Stimulated activated CD4-positive, alpha-beta T cell treated with anti-CD3 and anti-CD28 coated beads, Interleukin-1b, Interleukin-23, amount 100 ng/mL, for 1 hour (primary cell): Measurements from ENCODE around the gene CDC16.

ENCODE experiments used
- DNase-seq, 2 donors: peaks; one replicate each; pipeline ENCODE4 v3.0.0-alpha.2; 2020; ENCODE audit warnings: low read depth in 2 of 2

Gene CDC16

DNA sequence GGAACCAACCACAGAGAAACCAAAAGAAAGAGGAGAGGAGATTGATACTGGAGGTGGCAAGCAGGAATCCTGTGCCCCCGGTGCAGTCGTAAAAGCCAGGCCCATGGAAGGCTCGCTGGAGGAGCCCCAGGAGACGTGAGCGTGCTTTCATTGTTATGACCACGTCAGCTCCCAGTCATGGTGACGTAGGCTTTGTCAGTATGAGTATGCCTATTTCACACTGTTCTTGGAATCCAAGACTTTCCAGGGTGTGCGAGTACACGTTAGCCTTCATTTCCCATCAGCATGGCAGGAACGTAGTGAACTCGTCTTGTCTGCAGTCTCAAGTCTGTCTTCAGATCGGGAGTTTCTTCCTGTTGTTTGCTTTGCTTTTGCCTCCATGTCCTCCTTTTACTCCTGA, 64.2 kb downstream of the CDC16 start:
- no peak for DNase-seq

DNA sequence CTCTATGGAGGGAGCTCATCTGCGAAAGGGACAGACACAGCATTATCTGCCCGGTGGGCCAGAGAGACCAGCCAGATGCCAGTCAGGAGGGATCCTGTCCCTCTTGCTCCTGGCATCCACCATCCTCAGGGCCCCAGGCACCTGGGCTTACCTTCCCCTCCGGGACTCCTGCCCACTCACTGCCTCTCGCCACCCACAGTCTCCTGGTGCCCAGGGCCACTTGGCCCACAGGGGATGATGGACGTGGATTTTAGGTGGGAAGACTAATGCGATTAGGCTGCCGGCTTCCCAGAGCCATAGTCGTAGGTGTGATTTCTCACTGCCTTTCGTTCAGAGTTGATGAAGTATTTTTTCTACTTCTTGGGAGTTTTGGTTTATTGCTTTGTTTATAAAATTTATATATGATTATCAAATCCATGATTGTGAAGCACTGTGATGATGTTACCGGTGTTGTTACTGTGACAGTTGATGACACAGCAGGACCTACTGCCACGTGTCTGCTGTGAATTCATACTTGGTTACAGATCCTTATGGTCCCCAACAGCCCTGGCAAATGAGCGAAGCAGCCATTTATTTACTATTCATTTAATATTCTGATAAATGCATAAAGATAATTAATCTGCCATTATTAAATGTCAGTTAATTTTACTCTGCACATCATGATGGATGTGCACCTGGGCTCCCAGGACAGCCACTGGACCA, 65.1 kb downstream of the CDC16 start:
- DNase-seq: no peak

DNA sequence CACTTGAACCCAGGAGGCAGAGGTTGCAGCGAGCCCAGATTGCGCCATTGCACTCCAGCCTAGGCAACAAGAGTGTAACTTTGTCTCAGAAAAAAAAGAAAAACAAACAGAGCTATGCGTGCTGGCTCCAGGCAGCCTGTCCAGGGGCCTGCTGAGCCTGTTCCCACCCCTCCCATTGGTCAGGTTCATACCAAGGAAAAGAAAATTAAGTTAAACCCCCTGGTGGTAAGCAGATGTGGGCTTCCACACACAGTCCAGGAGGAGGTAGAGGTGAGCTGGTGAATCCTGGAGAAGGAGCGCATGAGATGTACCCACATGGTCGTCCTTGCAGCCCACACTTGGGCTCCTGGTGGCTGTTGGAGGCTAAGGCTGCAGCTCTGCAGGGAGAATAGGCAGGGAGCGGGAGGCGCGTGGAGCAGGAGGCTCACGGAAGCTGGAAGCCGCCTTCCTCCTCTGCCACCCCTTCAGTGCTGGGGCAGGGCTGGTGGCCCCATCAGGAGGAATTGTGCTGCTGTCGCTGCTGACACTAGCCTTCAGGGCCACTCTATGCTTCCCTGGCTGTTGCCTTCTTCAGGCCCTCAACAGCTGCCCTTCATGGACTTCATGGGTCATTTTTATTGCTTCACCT, 69.1 kb downstream of the CDC16 start:
- DNase-seq: no peak

DNA sequence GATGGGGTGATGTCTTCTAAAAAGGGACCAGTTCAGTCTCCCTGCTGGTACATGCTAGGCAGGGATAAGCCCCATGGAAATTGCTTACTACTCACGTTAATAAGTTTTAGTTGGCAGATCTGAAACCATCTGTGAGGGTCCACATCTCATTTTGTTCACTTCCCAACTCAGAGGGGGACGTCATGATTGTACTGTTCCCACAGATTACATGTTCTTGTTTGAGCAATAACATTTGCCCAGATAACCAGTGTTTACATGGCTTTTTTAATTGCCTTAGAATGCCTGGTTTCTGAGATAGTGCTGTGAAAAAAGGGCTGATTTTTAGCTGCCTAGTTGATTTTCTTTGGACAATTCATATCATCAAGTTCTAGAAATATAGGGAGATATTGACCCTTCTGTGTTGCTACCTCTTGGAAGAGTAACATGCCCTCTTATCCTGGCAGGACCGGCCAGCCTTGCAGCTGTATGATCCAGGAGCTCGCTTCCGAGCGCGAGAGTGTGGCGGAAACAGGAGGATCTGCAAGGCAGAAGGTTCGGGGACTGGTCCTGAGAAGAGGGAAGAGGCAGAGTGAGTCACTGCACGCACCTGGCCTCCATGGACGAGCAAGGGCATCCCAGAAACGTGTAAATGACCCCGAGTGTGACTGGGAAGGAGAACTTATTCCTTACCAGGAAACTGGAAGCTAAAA, 69.8 kb downstream of the CDC16 start:
- no peak for DNase-seq

DNA sequence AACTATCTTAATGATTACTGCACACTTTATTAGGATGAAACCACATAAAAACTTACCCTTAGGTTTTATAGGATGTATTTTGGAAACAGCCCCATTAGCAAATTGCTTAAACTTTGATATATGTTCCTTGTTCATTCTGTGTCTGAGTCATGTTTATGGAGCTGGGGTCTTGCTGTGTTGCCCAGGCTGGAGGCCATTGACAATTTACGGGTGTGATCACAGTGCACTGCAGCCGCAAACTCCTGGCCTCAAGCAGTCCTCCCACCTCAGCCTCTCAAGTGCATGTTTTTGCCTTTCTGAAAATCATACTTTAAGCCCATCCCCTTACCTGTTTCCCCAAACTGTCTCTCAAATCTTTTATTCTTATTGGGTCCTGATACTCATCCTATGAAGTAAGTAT, 74.4 kb downstream of the CDC16 start:
- no peak for DNase-seq

DNA sequence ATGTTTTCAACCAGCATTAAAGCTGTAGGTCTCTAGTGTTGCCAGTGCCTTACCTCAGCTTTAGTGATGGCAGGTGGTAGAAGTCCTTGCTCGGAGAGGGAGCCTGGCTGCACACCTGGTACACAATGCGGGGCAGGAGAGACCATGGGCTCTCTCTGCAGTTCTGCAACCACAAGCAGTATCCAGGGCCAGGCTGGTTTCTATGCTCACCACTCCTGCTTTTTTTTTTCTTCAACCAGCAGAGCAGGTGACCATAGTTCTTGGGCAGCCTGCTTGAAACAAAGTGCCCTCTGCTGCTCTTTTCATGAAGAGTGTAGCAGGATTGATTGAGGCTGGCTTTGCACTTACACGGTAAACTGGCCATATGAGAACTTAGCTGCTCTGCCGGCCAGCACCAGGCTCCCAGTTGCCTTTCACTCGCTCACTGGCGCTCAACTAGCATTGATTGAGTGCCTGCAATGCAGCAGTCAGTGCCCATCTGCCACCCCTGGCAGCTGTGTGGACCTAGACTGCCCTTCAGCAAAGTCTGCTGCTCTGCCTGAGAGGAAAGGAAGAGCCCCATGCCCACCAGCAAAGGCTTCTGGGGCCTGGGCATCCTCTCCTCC, 75.2 kb downstream of the CDC16 start:
- DNase-seq: no peak

DNA sequence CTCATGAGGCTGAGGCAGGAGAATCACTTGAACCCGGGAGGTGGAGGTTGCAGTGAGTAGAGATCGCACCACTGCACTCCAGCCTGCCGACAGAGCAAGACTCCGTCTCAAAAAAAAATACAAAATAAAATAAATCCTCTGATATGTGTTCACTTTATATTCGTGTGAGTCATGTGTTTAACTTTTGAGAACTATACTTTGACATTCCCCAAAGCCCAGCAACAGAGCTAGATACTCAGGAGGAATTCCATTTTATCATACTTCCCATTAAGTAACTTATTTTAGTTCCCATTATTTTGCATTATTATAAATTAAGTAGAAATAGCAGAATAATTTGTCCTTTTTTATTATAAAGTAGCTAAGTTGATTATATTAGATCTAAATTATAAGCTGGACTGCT, 76.3 kb downstream of the CDC16 start:
- no peak for DNase-seq

DNA sequence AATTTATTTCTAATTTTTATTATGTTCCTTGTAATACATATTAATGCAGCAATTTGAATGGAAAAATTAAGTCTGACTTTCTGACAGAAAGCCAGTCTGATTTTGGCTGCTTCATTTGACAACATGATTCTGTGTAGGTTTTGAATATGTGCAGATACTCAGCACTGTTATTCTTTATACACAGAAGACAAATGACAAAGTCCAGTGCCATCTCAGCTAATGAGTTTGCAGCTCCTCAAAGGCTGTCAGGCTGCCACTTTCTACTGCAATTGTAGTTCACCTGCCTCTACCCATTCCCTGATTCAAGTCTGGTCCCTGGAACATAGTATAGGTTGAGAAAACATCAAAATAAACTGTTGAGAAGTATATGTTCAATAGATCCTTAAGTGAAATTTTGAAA, 76.7 kb downstream of the CDC16 start:
- no peak for DNase-seq

DNA sequence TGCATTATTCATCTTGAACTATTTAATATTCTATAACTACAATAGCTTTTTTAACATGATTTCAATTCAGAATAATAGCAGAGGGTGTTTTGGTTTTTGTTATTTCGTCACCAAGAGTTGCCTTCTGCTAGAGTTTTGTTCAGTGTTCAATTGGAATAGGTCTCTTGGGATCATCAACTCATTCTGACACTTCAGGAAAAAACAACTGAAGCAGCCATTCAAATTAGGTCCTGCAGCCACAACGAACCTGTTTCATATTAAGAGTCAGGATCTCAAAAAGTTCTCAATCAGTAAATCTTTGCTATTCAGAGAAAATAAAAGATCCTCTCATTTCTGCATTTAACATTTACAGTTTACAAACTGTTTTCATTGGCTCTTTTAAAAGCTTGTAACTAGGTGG, 77.2 kb downstream of the CDC16 start:
- no peak for DNase-seq

DNA sequence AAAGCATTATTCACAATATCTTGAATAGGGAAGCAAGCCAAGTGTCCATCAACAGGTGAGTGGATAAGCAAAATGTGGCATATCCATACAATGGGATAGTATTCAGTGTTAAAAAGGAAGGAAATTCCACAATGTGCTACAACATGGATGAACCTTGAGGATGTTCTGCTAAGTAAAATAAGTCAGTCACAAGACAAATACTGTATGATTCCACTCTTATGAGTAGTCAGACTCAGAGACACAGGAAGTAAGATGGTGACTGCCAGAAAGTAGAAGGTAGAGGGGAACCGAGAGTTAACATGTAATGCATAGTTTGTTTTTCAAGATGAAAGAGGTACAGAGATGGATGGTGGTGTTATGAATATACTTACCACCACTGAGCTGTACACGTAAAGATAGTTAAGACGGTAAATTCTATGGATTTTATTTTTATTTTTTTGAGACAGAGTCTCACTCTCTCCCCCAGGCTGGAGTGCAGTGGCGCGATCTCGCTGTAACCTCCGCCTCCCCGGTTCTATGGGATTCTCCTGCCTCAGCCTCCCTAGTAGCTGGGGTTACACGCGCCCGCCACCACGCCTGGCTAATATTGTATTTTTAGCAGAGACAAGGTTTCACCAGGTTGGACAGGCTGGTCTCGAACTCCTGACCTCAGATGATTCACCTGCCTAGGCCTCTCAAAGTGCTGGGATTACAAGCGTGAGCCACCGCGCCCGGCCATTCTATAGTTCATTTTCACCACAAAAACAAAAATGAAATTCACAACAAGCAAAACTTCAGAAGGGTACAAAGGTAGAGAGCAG, 78.6 kb downstream of the CDC16 start:
- DNase-seq: peak in 1 of 2 donors; percentile 11

DNA sequence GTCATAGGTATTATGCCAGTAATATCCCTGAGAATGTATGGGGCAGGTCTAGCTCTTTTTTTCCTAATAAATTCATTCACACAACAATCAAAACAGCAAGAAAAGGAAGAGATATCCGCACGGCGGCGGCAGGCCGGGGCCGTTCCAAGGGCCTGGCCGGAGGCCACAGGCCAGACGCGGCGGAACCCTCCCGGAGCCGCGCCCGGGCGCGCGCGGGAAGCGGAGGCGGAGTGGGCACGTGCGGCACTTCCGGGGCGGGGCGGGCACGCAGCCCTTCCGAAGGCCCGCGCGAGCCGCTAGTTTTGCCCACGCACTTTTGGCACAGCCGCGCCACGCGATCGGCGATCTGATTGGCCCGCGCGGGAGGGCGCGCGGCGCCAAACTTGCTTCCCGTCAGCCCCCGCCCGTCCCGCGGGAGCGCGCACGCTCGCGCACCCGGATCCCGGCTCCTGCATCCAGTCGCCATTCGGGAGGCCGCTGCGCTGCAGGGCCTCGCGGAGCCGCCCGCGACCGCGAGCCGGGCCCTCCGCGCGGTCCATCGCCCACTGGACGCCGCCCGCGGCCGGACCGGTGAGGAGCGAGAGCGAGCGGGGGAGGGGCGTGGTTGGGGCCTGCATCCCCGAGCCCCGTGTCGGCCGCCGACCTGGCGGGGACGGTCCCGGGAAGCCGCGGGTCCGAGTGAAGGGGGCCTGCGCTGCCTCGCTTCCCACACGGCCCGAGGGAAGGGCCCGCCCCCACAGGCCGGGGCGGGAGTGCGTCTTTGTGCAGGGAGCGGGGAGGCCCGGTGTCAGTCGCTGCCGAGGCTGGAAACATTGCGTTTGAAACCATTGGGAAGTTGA, 79.6 kb downstream of the CDC16 start, which contains the start of gene CHAMP1:
TSS of gene CHAMP1 (plus strand) at position 430 of the 839 bp plus-strand sequence. CDS start 9,340 bp downstream, outside the sequence.
- peak; percentile 70 to 78 for DNase-seq

DNA sequence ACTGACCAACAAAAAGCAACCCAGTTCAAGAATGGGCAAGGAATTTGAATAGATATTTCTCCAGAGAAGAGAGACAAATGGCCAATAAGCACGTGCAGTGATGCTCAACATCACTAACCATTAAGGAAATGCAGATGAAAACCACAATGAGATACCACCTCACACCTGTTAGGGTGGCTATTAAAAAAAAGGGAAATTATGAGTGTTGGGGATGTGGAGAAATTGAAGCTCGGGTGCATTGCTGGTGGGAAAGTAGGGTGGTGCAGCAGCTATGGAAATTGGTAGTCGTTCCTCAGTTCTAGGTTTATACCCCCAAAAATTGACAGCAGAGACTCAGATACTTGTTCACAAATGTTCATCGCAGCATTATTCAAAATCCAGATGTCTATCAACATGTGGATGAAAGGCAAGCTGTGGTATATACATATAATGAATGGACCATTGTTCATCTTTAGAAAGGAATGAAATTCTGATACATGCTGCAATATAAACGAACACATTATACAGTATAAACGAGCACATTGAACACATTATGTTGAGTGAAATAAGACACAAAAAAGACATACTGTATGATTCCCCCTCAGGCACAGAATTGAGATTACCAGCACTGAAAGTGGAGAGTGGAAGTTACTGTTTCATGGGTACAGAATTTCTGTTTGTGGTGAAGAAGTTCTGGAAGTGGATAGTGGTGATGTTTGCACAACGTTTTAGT, 80.5 kb downstream of the CDC16 start:
- DNase-seq: no peak

DNA sequence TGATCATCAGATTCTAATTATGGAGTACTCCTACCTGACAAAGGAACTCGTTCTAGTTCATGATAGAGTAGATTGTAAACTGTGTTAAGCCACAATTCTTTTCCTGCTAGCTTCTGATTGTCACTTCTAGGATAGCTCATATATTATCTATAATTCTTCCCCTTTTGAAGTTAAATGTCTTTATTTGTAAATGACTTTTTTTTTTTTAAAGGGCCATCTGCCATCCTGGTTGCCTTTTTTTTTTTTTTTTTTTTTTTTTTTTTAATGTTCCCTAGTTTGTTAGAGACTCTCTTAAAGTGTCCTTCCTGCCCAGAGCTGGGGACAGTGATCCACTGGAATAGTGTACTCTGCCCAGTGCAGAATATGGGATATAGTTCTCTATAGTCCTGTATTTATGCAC, 83.9 kb downstream of the CDC16 start:
- DNase-seq: no peak

DNA sequence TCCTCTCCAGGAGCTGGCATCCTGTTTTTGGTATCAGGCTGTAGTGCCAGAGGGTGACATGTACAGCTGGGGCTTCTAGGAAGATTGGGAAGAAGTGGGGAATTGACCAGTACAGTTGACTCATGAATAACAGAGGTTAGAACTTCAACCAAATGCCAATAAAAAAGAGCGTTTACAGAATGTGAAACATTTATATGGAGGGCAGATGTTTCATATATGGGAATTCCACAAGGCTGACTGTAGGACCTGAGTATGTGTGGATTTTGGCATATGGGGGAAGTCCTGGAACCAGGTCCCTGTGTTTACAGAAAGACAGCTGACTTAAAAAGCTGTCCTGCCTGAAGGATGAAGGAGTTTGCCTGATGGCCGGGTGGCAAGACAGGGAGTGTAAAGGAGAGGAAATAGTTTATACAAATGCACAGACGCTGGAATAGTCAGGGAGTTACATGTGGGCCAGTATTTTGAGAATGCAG, 84.8 kb downstream of the CDC16 start:
- no peak for DNase-seq

DNA sequence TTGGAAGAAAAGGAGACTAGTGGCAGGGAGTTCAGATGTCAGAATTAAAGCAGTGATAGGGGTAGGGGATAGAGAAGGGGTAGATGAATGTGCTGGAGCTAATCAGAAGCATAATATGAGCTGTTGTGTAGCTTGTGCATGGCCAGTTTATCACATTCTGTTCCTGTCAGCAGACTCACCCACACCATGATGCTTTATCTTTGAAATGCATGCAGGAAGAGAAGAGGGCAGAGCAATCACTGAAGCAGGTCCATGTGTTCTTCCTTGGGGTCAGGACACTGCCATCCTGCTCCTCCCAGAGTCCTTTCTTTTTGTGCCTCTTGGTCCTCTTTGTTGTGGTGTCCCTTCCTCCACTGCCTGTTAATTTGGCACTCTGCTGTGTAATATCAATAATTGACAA, 85.4 kb downstream of the CDC16 start:
- DNase-seq: no peak

DNA sequence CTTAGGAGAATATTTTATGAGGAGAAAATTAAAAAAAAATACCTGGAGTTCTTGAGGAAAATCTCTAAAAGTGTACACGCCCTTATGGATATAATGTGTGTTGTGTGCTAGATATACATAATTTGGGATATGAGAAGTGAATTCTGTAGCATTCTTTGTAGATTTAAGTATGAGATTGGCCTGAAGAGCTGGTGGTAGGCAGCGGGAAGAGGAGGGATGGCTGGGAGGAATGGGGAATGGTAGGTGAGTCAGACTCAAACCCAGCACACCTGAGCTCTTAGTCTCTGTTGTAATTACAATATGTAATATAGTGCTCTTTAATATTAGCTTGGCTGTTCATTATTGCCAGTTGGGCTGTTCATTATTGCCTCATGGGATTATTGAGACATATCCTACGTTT, 86.6 kb downstream of the CDC16 start:
- no peak for DNase-seq
